Measurements from ENCODE around the gene TEX10. TPM values are rescaled to one million over a fixed set of nuclear protein-coding genes. Genes with fewer than 3 reads are reported as not detected.

TEX10 gene
- polyA plus RNA-seq, 2 of the 4 experiments (the other 2 are of a cell fraction), result 22.1 to 37.0 TPM

DNA sequence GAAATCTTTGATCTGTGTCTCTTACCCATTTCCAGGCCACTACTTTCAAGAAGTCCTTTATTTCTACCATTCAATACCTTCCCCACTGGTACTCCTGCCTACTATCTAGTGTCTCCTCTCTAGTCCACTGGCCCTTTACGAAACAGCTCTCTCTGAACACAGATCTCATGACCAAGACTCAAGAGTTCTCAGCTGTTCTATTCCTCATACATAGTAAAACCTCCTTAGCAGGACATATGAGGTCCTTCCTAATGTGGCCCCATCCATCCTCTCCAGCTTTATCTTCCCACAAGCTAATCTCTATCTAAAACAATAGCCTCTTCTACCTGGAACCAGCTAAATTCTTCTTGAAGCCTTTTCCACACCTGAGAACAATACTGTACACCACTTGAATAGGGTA is 2.6 kb downstream of the TEX10 start:
- TF ChIP-seq EHF (CRISPR knock-in tag; IDR thresholded peaks at IDR 0.05) (no peak), FOSL2 (IDR thresholded peaks at IDR 0.05) (no peak), FOSL2 (CRISPR knock-in tag; IDR thresholded peaks at IDR 0.05) (no peak), FOXS1 (CRISPR knock-in tag; IDR thresholded peaks at IDR 0.05) (no peak), MYC (IDR thresholded peaks at IDR 0.05; ENCODE audit: borderline replicate concordance, low read length) (no peak), SREBF2 (IDR thresholded peaks at IDR 0.05) (no peak), RFX5 (IDR thresholded peaks at IDR 0.05) (no peak), SMC3 (IDR thresholded peaks at IDR 0.05) (no peak), EP300 (IDR thresholded peaks at IDR 0.05) (no peak), POLR2AphosphoS2 (conservative IDR thresholded peaks at IDR 0.05; ENCODE audit: low read length) (no peak), GATA3 (IDR thresholded peaks at IDR 0.05; ENCODE audit: borderline replicate concordance) (no peak), EHMT2 (IDR thresholded peaks at IDR 0.05; ENCODE audit: low read depth) (no peak), KDM5A (IDR thresholded peaks at IDR 0.05) (no peak), PHF8 (IDR thresholded peaks at IDR 0.05; ENCODE audit: borderline replicate concordance, low read depth) (no peak)
- TF ChIP-seq, protein P1, sequence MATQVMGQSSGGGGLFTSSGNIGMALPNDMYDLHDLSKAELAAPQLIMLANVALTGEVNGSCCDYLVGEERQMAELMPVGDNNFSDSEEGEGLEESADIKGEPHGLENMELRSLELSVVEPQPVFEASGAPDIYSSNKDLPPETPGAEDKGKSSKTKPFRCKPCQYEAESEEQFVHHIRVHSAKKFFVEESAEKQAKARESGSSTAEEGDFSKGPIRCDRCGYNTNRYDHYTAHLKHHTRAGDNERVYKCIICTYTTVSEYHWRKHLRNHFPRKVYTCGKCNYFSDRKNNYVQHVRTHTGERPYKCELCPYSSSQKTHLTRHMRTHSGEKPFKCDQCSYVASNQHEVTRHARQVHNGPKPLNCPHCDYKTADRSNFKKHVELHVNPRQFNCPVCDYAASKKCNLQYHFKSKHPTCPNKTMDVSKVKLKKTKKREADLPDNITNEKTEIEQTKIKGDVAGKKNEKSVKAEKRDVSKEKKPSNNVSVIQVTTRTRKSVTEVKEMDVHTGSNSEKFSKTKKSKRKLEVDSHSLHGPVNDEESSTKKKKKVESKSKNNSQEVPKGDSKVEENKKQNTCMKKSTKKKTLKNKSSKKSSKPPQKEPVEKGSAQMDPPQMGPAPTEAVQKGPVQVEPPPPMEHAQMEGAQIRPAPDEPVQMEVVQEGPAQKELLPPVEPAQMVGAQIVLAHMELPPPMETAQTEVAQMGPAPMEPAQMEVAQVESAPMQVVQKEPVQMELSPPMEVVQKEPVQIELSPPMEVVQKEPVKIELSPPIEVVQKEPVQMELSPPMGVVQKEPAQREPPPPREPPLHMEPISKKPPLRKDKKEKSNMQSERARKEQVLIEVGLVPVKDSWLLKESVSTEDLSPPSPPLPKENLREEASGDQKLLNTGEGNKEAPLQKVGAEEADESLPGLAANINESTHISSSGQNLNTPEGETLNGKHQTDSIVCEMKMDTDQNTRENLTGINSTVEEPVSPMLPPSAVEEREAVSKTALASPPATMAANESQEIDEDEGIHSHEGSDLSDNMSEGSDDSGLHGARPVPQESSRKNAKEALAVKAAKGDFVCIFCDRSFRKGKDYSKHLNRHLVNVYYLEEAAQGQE (IDR thresholded peaks at IDR 0.05), result no peak
- TF ChIP-seq, protein P2, sequence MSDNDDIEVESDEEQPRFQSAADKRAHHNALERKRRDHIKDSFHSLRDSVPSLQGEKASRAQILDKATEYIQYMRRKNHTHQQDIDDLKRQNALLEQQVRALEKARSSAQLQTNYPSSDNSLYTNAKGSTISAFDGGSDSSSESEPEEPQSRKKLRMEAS (IDR thresholded peaks at IDR 0.05), result no peak
- no peak overlapping the region for H3K4me3 ChIP-seq
- DNase-seq (ENCODE audit: low read depth in 1 of 2, low spot score in 1 of 2), result no peak
- H3K9me3 ChIP-seq, result no peaks in the 10 kb centered on the region
- no peak for FAIRE-seq
- H3K27ac ChIP-seq, result no peak overlapping the region
- H3K4me2 ChIP-seq, result peak overlapping the region; percentile 83
- ATAC-seq, result no peak
- 94% methylated on average over 1 of the region's 1 CpG for WGBS (ENCODE audit: missing lambda C conversion rate)
- peaks cover 26% of the 10 kb centered on the region; the same call in 2 of the 3 replicates for H3K4me1 ChIP-seq
- POLR2A ChIA-PET, result no interaction called here
- CTCF ChIA-PET, result interaction anchor here (3.4 kb wide), 1 partner anchor 88 kb away, joined by 12 read pairs; no protein-coding TSS in a partner anchor

DNA sequence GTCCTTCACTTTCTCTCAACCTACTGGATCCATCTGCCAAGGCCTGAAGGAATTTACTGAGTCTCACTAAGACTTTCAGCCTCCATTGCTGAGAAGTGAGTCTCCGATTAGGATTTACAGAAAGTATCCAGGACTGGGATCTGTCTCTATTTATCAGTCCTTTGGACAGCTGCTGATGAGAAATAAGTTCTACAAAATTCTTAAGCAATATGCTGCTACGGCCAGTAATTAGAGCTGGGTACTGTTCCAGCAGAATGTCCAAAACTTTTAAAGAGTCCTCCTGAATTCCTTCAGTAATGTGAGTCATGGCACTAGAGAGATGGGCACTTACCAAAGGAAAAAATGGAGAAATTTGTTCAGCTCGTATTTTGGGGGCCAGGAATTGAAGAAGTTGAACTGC is 5.9 kb downstream of the TEX10 start:
- no peak overlapping the region for H3K4me3 ChIP-seq
- ChIA-PET CTCF (no interaction called here), POLR2A (no interaction called here)
- FAIRE-seq (no peak), ATAC-seq (no peak), DNase-seq (ENCODE audit: low read depth in 1 of 2, low spot score in 1 of 2) (no peak)
- H3K4me2 ChIP-seq, result no peak overlapping the region
- H3K4me1 ChIP-seq, result peaks cover 21% of the 10 kb centered on the region; the same call in 2 of the 3 replicates
- WGBS (ENCODE audit: missing lambda C conversion rate), result 97% methylated on average over 3 of the region's 3 CpGs
- no peak for TF ChIP-seq KDM1A (IDR thresholded peaks at IDR 0.05; ENCODE audit: low read depth)
- no peak for TF ChIP-seq NFE2L2 (conservative IDR thresholded peaks at IDR 0.05; ENCODE audit: low read length)
- no peak for TF ChIP-seq MYC (IDR thresholded peaks at IDR 0.05; ENCODE audit: borderline replicate concordance, low read length)
- no peak for TF ChIP-seq HEYL (CRISPR knock-in tag; IDR thresholded peaks at IDR 0.05)
- TF ChIP-seq POLR2A (IDR thresholded peaks at IDR 0.05; ENCODE audit: low read length), result no peak
- no peak for TF ChIP-seq RAD21 (conservative IDR thresholded peaks at IDR 0.05 in 1 of 2, IDR thresholded peaks at IDR 0.05 in 1 of 2)
- no peak for TF ChIP-seq ZSCAN20 (CRISPR knock-in tag; IDR thresholded peaks at IDR 0.05)
- H3K27ac ChIP-seq, result no peak overlapping the region
- no peaks in the 10 kb centered on the region for H3K9me3 ChIP-seq

DNA sequence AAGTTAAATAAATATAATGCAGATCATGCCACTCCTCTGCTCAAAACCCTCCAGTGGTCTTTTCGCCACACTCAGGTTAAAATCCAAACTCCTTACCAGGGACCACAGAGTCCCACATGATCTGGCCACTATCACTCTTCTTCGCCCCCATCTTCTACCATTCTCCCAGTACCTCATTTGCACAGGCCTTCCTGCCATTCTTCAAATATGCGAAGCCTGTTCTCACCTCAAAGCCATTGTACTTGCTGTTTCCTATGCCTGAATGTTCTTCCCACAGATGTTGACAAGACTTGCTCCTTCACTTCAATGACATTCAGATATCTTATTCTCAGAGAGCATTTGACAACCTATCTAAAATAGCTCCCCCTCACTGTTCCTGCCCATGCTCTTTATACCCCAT is 10.9 kb downstream of the TEX10 start:
- no peaks in the 10 kb centered on the region for H3K9me3 ChIP-seq
- POLR2A ChIA-PET, result interaction anchor here (1.0 kb wide), 1 partner anchor 10 kb away, joined by 5 read pairs; no protein-coding TSS in a partner anchor
- no peak overlapping the region for H3K4me2 ChIP-seq
- ATAC-seq, result no peak; a peak in 1 of 6 replicates
- no peak overlapping the region for H3K4me3 ChIP-seq
- CTCF ChIA-PET, result interaction anchor here (1.2 to 3.9 kb wide), 2 partner anchors 16 to 98 kb away, joined by 5 to 19 read pairs; no protein-coding TSS in a partner anchor
- WGBS (ENCODE audit: missing lambda C conversion rate), result 92% methylated on average over 3 of the region's 3 CpGs
- no peak for FAIRE-seq
- TF ChIP-seq HDAC2 (IDR thresholded peaks at IDR 0.05), result no peak
- TF ChIP-seq CEBPB (IDR thresholded peaks at IDR 0.05), result no peak
- H3K27ac ChIP-seq, result no peak overlapping the region
- DNase-seq (ENCODE audit: low read depth in 1 of 2, low spot score in 1 of 2), result no peak
- no peaks in the 10 kb centered on the region for H3K4me1 ChIP-seq
